ENCODE data around the gene MKI67. TPM values are rescaled to one million over a fixed set of nuclear protein-coding genes. Genes with fewer than 3 reads are reported as not detected.

MKI67 gene
- total and polyA plus RNA-seq, 4 donors: 0.03 to 4.2 (median 0.85) TPM

DNA sequence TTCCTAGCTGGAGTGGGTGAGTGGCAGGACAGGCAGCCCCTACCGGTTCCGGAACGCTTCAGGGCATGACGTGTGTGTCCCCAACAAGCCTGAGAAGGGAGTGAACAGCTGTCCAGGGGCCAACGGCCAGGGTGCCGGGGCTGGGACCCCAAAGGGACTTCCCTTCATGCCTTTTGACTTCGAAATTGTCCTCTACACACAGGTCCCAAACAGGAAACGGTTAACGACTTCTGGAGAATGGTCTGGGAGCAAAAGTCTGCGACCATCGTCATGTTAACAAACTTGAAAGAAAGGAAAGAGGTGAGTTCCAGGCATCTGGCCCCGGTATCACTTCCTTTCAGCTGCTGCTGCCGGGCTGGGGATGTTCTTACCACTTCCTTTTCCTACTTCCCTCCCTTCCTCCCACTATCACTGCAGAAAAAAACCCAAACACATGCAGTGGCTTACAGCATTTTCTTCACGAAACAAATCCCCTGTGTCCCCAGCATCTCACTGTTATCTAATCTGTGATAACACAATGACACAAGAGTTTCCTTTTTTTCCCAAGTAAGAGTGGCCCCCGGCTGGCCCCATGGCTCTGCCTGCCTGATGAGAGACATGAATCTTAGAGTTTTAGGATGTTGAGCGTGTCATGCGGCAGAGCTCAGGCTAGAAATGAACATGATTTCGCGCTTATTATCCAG, 63.2 kb downstream of the MKI67 start:
- ATAC-seq (ENCODE audit: low FRiP score): no peak
- intact Hi-C loops (cut with DNase I): no loop called here
- Histone ChIP-seq H3K27me3 (ENCODE audit: control insufficient read depth in 1 of 2, insufficient read depth in 2 of 2, low read length in 1 of 2) (no peaks in the 10 kb centered on the region), H3K4me1 (ENCODE audit: control insufficient read depth in 1 of 2, insufficient read depth in 2 of 2, low read length in 2 of 2) (peaks cover 3 to 5% of the 10 kb centered on the region in 2 donors), H3K9me3 (ENCODE audit: control insufficient read depth, low read length) (no peaks in the 10 kb centered on the region), H3K36me3 (ENCODE audit: control insufficient read depth in 1 of 2, insufficient read depth in 2 of 2, low read length in 1 of 2) (no peaks in the 10 kb centered on the region), H3K27ac (ENCODE audit: low read depth in 1 of 2, low read length in 2 of 2) (no peak overlapping the region), H3K4me3 (ENCODE audit: low read length in 2 of 2) (no peak overlapping the region)
- DNase-seq: peak; percentile 58 to 76
- 46 to 50% methylated on average over 19 of the region's 19 CpGs for WGBS, 2 donors

DNA sequence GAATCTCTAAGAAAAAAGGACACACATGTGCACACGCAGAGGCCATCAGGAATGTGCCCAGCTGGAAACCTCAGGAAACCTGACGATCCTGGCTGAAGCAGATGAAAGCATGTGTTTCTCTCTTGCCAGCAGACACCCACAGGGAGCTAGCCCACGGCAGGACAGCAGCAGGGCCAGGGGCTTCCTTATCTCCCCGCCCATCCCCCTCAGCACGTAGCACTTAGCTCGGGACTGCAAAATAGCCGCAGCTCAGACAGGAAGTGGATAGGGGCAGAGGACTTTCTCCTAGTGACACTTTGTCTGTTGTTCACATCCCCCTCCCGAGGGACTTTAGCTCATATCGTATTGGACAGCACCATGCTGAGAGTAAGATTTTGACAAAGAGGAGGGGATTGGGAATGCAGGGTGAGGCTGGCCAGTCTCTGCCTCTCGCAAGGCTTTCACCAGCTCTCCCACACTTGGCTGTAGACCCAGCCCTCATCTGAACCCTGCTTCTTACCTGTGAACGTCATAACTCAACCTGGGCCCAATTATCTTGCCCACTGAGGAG, 63.8 kb downstream of the MKI67 start:
- Histone ChIP-seq H3K9me3 (ENCODE audit: control insufficient read depth, low read length) (no peaks in the 10 kb centered on the region), H3K27ac (ENCODE audit: low read depth in 1 of 2, low read length in 2 of 2) (peak overlapping the region in 1 of 2 donors; percentile 16), H3K27me3 (ENCODE audit: control insufficient read depth in 1 of 2, insufficient read depth in 2 of 2, low read length in 1 of 2) (no peaks in the 10 kb centered on the region), H3K4me3 (ENCODE audit: low read length in 2 of 2) (no peak overlapping the region), H3K4me1 (ENCODE audit: control insufficient read depth in 1 of 2, insufficient read depth in 2 of 2, low read length in 2 of 2) (peaks cover 3 to 5% of the 10 kb centered on the region in 2 donors), H3K36me3 (ENCODE audit: control insufficient read depth in 1 of 2, insufficient read depth in 2 of 2, low read length in 1 of 2) (no peaks in the 10 kb centered on the region)
- intact Hi-C loops (cut with DNase I): no loop called here
- ATAC-seq (ENCODE audit: low FRiP score) (no peak), DNase-seq (peak; percentile 60 to 67)
- WGBS, 2 donors: 16 to 21% methylated on average over 11 of the region's 11 CpGs

DNA sequence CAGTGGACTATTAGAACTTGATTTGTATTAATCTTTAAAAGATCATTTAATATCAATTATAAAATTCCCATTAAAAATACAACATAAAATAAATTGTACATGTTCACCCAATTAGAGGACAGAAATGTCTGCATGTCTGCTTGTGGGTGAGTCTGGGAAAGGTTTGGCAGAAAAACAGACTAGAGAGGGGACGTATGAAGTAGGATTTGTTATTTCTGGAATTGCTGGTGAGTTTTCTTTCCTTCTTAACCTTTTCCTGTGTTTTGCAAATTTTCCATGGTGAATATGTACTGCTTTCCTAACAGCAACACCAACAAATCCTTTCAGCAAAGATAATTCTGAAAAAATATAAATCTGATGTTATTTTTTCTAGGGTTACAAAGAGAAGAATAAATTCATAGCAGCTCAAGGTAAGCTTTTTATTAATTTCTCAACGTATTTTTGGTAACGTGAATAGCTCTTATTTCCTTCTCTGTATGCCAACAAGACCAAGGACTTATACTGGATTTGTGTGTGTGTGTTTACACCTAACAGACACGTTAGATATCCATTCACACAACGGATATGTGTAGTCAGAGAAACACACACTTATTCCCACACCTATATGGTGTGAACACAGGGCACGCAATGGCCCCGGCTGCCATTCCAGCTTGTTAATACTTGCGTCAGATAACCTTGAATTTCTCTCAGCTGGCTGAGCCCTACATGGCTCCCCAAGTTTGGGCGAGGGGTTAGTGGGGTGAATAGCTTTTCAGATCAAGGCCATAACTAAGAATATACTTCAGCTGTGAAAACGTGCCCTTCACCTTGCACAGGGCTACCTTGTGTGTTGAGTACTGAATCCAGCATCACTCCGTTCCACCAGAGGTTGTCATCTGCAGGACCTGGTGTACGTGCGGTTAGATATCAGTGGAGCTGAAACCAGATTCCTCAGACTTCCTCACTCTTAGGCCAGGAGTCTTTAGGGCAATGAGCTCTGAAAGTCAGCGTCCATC, 64.6 kb downstream of the MKI67 start:
- 49 to 50% methylated on average over 14 of the region's 14 CpGs for WGBS, 2 donors
- ATAC-seq (ENCODE audit: low FRiP score) (no peak), DNase-seq (peak in 1 of 2 donors; percentile 30)
- peaks cover 3 to 5% of the 10 kb centered on the region in 2 donors for H3K4me1 ChIP-seq (ENCODE audit: control insufficient read depth in 1 of 2, insufficient read depth in 2 of 2, low read length in 2 of 2)
- no peaks in the 10 kb centered on the region for H3K9me3 ChIP-seq (ENCODE audit: control insufficient read depth, low read length)
- intact Hi-C loops (cut with DNase I): no loop called here
- H3K27ac ChIP-seq (ENCODE audit: low read depth in 1 of 2, low read length in 2 of 2): peak overlapping the region in 1 of 2 donors; percentile 14
- H3K27me3 ChIP-seq (ENCODE audit: control insufficient read depth in 1 of 2, insufficient read depth in 2 of 2, low read length in 1 of 2): no peaks in the 10 kb centered on the region
- no peaks in the 10 kb centered on the region for H3K36me3 ChIP-seq (ENCODE audit: control insufficient read depth in 1 of 2, insufficient read depth in 2 of 2, low read length in 1 of 2)
- no peak overlapping the region for H3K4me3 ChIP-seq (ENCODE audit: low read length in 2 of 2)

DNA sequence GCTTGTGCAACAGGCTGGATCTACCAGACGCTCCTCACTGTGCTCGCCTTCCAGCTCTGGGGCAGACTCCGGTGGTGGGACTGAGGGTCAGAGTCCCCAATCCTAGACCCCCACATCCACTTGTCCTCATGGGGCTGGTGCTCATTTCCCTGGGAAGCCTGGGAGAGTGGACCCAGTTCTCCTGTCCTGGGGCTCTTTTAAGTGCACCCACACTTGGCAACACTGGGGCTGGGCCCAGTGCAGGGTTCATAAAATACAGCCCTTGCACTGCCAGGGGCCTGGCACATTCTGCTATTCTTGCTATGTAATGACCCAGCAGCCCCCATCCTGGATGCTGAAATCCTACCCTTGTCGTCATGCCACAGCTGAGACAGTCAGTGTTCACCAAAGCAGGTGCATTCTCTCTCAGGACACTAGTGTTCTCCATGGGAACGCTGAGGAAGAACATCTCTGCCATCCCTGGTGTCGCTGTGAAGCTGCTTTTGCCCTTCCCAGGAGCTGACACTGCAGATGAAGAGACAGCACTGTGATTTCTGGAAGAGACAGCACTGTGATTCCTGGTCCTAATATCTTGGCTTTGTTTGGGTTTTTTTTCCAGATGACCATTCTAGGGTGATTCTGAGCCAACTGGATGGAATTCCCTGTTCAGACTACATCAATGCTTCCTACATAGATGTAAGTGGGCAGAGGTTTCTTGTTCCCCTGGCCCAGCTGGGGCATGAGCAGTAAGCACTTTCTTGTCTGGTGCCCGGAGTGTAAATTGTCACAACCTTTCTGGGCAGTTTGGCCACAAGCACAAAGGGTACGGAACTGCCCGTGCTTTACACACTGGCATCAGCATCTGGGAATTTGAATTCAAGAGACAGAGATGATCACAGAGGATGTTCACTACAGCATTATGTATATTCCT, 65.6 kb downstream of the MKI67 start:
- peak overlapping the region in 1 of 2 donors; percentile 10 for H3K27ac ChIP-seq (ENCODE audit: low read depth in 1 of 2, low read length in 2 of 2)
- H3K36me3 ChIP-seq (ENCODE audit: control insufficient read depth in 1 of 2, insufficient read depth in 2 of 2, low read length in 1 of 2): no peaks in the 10 kb centered on the region

DNA sequence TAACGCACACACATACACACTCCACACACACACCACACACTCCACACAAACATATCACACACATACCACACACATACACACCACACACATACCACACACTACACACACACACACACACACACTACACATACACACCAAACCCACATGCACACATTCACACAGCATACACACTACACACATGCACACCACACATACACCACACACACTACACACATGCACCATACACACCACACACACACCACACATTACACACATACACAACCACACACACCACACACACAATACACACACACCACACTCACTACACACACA, 66.3 kb downstream of the MKI67 start:
- no peaks in the 10 kb centered on the region for H3K9me3 ChIP-seq (ENCODE audit: control insufficient read depth, low read length)
- peaks cover 3 to 5% of the 10 kb centered on the region in 2 donors for H3K4me1 ChIP-seq (ENCODE audit: control insufficient read depth in 1 of 2, insufficient read depth in 2 of 2, low read length in 2 of 2)
- no peaks in the 10 kb centered on the region for H3K27me3 ChIP-seq (ENCODE audit: control insufficient read depth in 1 of 2, insufficient read depth in 2 of 2, low read length in 1 of 2)
- H3K27ac ChIP-seq (ENCODE audit: low read depth in 1 of 2, low read length in 2 of 2): no peak overlapping the region
- no peaks in the 10 kb centered on the region for H3K36me3 ChIP-seq (ENCODE audit: control insufficient read depth in 1 of 2, insufficient read depth in 2 of 2, low read length in 1 of 2)
- WGBS, 2 donors: 90 to 92% methylated on average over 1 of the region's 1 CpG
- intact Hi-C loops (cut with DNase I): loop anchor here (5.0 to 10.0 kb wide), 2 partner anchors 138 to 1905 kb away; partner anchors contain the start of gene EBF3 (in 1 of the 2)
- no peak for DNase-seq
- no peak for ATAC-seq (ENCODE audit: low FRiP score)
- no peak overlapping the region for H3K4me3 ChIP-seq (ENCODE audit: low read length in 2 of 2)

More for the DNA sequence above, 65.6 kb downstream of the MKI67 start:
- Histone ChIP-seq H3K4me1 (ENCODE audit: control insufficient read depth in 1 of 2, insufficient read depth in 2 of 2, low read length in 2 of 2) (peaks cover 3 to 5% of the 10 kb centered on the region in 2 donors), H3K27me3 (ENCODE audit: control insufficient read depth in 1 of 2, insufficient read depth in 2 of 2, low read length in 1 of 2) (no peaks in the 10 kb centered on the region), H3K9me3 (ENCODE audit: control insufficient read depth, low read length) (no peaks in the 10 kb centered on the region), H3K4me3 (ENCODE audit: low read length in 2 of 2) (no peak overlapping the region)
- 61 to 62% methylated on average over 9 of the region's 9 CpGs for WGBS, 2 donors
- intact Hi-C loops (cut with DNase I): no loop called here
- DNase-seq (peak; percentile 30 to 54), ATAC-seq (ENCODE audit: low FRiP score) (no peak)

DNA sequence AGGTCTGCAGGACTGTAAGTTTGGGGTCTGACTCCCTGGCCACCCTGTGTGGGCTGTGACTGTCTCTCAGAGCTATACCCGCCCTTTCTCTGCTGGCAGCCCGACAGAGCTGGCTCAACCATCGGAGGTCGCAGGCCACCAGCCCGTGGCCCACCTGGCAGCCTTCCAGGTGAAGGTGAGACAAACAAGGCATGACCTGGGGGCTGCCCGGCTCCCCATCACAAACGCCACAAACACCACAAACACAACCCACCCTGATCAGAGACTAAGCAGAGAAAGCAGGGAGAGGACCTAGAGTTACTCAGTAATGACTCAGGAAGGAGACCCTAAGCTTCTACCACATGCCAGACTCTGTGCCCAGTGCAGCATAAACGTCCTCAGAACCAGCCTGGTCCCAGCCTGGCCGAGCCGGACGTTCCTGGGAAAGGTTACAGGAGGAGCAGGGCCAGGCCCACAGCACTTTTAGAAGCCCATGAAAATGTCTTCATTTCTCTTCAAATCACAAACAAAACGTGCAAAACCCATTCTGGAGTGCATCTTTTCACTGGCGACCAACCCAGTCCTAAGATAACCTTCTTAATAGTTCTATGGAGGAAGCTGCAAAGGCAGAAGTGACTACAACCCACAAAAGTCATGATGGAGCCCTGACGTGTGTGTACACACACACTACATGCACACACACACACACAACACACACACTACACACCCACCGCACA, 66.8 kb downstream of the MKI67 start:
- 24 to 26% methylated on average over 15 of the region's 15 CpGs for WGBS, 2 donors
- ATAC-seq (ENCODE audit: low FRiP score) (no peak), DNase-seq (peak; percentile 51 to 78)
- intact Hi-C loops (cut with DNase I): loop anchor here (5.0 to 10.0 kb wide), 2 partner anchors 137 to 1905 kb away; partner anchors contain the start of gene EBF3 (in 1 of the 2)
- H3K4me3 ChIP-seq (ENCODE audit: low read length in 2 of 2): no peak overlapping the region
- H3K36me3 ChIP-seq (ENCODE audit: control insufficient read depth in 1 of 2, insufficient read depth in 2 of 2, low read length in 1 of 2): no peaks in the 10 kb centered on the region
- peaks cover 3 to 5% of the 10 kb centered on the region in 2 donors for H3K4me1 ChIP-seq (ENCODE audit: control insufficient read depth in 1 of 2, insufficient read depth in 2 of 2, low read length in 2 of 2)
- H3K27ac ChIP-seq (ENCODE audit: low read depth in 1 of 2, low read length in 2 of 2): peak overlapping the region in 1 of 2 donors; percentile 11
- H3K27me3 ChIP-seq (ENCODE audit: control insufficient read depth in 1 of 2, insufficient read depth in 2 of 2, low read length in 1 of 2): no peaks in the 10 kb centered on the region
- H3K9me3 ChIP-seq (ENCODE audit: control insufficient read depth, low read length): no peaks in the 10 kb centered on the region

DNA sequence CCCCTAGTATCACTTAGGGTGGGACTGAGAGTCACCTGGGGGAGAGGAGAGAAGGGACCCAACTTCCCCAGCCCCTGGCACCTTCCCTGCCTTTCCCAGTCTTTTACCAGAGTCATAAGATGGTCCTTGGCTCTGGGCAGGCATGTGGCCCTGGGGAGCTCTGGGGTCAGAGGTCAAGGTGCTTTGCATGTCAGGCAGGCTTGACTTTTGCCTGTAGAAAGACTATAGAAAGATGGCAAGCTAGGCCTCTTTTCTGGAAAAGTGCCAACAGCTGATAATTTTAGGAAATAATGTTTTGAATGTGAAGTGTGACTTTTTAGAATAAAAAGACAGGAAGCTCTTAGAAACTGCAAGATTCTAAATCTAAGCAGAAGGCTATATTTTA, 67.5 kb downstream of the MKI67 start:
- Histone ChIP-seq H3K4me1 (ENCODE audit: control insufficient read depth in 1 of 2, insufficient read depth in 2 of 2, low read length in 2 of 2) (peaks cover 3 to 5% of the 10 kb centered on the region in 2 donors), H3K27me3 (ENCODE audit: control insufficient read depth in 1 of 2, insufficient read depth in 2 of 2, low read length in 1 of 2) (no peaks in the 10 kb centered on the region), H3K4me3 (ENCODE audit: low read length in 2 of 2) (no peak overlapping the region), H3K9me3 (ENCODE audit: control insufficient read depth, low read length) (no peaks in the 10 kb centered on the region), H3K27ac (ENCODE audit: low read depth in 1 of 2, low read length in 2 of 2) (no peak overlapping the region), H3K36me3 (ENCODE audit: control insufficient read depth in 1 of 2, insufficient read depth in 2 of 2, low read length in 1 of 2) (no peaks in the 10 kb centered on the region)
- intact Hi-C loops (cut with DNase I): loop anchor here (5.0 to 10.0 kb wide), 2 partner anchors 136 to 1906 kb away; partner anchors contain the start of gene EBF3 (in 1 of the 2)
- no peak for ATAC-seq (ENCODE audit: low FRiP score)
- DNase-seq: no peak
